Measurements from ENCODE around the gene CAPN12.

GRCh38 chr19:38788478-38789243, 44.4 kb upstream of the CAPN12 start, which contains the start of gene LGALS7B:
- TF ChIP-seq POLR2A (IDR thresholded peaks at IDR 0.05) (no peak), CTCF (IDR thresholded peaks at IDR 0.05) (no peak)
